AG09309 (cell line): ENCODE results near the gene ORC3.

ENCODE experiments used
- DNase-seq: peaks from one replicate; pipeline ENCODE4 v3.0.0-alpha.2; 2010; ENCODE audit warnings: low read depth
- H3K4me3 ChIP-seq: 2 replicates; pipeline ENCODE4 v1.5.1; 2011; ENCODE audit warnings: mild to moderate bottlenecking, low read depth, low read length, moderate library complexity; ENCODE audit not compliant: control insufficient read depth
- TF ChIP-seq, protein P1 (sequence below): IDR thresholded peaks from 2 replicates; pipeline ENCODE4 v1.5.1; 2011; ENCODE audit warnings: mild to moderate bottlenecking, low read depth, low read length, inconsistent platforms; ENCODE audit not compliant: insufficient read depth, control insufficient read depth; ENCODE audit errors: missing control alignments

The ORC3 gene

GRCh38 chr6:87551799-87552198, 38.1 kb upstream of the ORC3 start:
- TF ChIP-seq, protein P1, sequence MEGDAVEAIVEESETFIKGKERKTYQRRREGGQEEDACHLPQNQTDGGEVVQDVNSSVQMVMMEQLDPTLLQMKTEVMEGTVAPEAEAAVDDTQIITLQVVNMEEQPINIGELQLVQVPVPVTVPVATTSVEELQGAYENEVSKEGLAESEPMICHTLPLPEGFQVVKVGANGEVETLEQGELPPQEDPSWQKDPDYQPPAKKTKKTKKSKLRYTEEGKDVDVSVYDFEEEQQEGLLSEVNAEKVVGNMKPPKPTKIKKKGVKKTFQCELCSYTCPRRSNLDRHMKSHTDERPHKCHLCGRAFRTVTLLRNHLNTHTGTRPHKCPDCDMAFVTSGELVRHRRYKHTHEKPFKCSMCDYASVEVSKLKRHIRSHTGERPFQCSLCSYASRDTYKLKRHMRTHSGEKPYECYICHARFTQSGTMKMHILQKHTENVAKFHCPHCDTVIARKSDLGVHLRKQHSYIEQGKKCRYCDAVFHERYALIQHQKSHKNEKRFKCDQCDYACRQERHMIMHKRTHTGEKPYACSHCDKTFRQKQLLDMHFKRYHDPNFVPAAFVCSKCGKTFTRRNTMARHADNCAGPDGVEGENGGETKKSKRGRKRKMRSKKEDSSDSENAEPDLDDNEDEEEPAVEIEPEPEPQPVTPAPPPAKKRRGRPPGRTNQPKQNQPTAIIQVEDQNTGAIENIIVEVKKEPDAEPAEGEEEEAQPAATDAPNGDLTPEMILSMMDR: no peak
- no peak overlapping the region for H3K4me3 ChIP-seq
- DNase-seq: no peak

DNA sequence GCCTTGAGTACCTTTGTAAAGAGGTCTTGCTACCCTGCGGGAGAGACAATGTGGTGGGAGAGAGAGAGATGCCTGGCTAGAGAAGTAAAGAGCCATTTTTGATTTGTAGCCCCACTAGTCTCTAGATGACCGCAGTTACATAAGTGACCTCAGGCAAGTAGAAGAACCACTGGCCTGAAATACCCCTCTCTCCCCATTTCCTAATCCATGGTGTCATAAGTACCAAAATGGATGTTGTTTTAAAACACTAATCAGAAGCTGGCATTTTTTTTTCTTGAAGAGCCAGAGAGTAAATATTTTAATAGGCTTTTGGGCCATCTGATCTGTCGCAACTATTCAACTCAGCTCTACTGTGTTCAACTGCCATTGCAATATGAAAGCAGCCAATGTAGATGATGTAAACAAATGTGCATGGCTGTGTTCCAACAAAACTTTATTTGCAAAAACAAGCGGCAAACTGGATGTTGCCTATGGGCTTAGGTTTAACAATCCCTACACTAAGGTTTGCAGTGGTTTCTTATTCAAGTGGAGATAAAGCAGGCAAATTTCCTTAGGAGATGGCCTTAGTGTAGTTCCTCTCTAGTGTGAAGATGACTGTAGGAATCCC, 36.7 kb upstream of the ORC3 start:
- TF ChIP-seq, protein P1: no peak
- no peak overlapping the region for H3K4me3 ChIP-seq
- DNase-seq: no peak

DNA sequence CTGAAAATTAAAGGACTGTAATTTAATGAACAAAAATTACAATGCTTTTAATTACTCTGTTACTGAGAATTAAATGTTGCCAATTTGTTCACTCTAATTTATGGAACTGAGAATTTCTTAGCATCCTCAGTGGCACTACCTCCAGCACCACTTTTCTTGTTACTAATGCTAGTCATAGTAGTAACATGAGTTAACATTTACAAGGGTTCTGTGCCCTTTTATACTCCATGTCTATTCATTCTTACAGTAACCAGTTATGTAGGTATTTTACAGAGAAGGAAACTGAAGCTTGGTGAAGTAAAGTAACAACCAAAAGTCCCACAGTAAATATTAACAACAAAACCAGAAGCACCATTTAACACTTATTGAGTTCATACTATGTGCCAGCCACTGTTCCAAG, 34.4 kb upstream of the ORC3 start:
- H3K4me3 ChIP-seq: no peak overlapping the region
- no peak for DNase-seq
- TF ChIP-seq, protein P1: no peak

- no peak overlapping the region for H3K4me3 ChIP-seq
- TF ChIP-seq, protein P1: no peak
- DNase-seq: no peak
Measured at GRCh38 chr6:87558446-87558845, 31.5 kb upstream of the ORC3 start.

- no peak overlapping the region for H3K4me3 ChIP-seq
- DNase-seq: no peak
- TF ChIP-seq, protein P1: no peak
Measured at GRCh38 chr6:87561017-87561416, 28.9 kb upstream of the ORC3 start.

GRCh38 chr6:87572021-87572420, 17.9 kb upstream of the ORC3 start:
- DNase-seq: no peak
- H3K4me3 ChIP-seq: no peak overlapping the region
- TF ChIP-seq, protein P1: no peak

DNA sequence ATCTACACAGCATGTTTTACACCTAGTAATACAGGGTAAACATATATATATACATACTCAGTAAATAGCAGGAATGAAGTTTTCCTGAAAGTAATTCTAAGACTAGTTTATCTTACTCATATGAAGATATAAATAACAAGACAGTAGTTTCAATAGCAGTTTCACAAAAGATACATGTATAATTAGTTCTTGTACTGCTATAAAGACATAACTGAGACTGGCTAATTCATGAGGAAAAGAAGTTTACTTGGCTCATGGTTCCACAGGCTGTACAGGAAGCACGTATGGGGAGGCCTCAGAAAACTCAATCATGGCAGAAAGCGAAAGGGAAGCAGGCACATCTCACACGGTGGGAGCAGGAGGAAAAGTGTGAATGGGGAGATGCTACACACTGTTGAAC, 17.1 kb upstream of the ORC3 start:
- H3K4me3 ChIP-seq: no peak overlapping the region
- no peak for DNase-seq
- TF ChIP-seq, protein P1: no peak
